ENCODE results near the gene MYL12A. TPM values are rescaled to one million over a fixed set of nuclear protein-coding genes. Genes with fewer than 3 reads are reported as not detected.

Gene MYL12A
- total RNA-seq, 4 donors from 2014 or later = 297 to 460 (median 380) TPM

- WGBS = 89% methylated on average over 7 of the region's 7 CpGs
- no peak overlapping the region for H3K4me3 ChIP-seq
- intact Hi-C loops (cut with DNase I) = no loop called here
- no peaks in the 10 kb centered on the region for H3K36me3 ChIP-seq
- H3K9me3 ChIP-seq = peaks cover 0 to 3% (median 0%) of the 10 kb centered on the region in 4 donors
- DNase-seq (ENCODE audit: extremely low spot score) = no peak
- TF ChIP-seq POLR2A (IDR thresholded peaks at IDR 0.05; ENCODE audit: low read depth) = no peak
- TF ChIP-seq POLR2AphosphoS5 (IDR thresholded peaks at IDR 0.05) = no peak
- no peak for TF ChIP-seq EP300 (IDR thresholded peaks at IDR 0.05)
- no peak for TF ChIP-seq CTCF (IDR thresholded peaks at IDR 0.05)
- H3K4me1 ChIP-seq = peaks cover 0 to 8% (median 6%) of the 10 kb centered on the region in 4 donors
- no peak overlapping the region for H3K27ac ChIP-seq (replicated peaks in 1 of 4)
- no peaks in the 10 kb centered on the region for H3K27me3 ChIP-seq
Observed at GRCh38 chr18:3286159-3286558, 38.6 kb downstream of the MYL12A start.

GRCh38 chr18:3293196-3293951 is 45.8 kb downstream of the MYL12A start:
- no peak for DNase-seq (ENCODE audit: extremely low spot score)
- H3K4me1 ChIP-seq = peaks cover 5 to 15% (median 12%) of the 10 kb centered on the region in 4 donors
- TF ChIP-seq EP300 (IDR thresholded peaks at IDR 0.05) (no peak), CTCF (IDR thresholded peaks at IDR 0.05) (no peak), POLR2A (IDR thresholded peaks at IDR 0.05; ENCODE audit: low read depth) (no peak), POLR2AphosphoS5 (IDR thresholded peaks at IDR 0.05) (no peak)
- 91% methylated on average over 2 of the region's 2 CpGs for WGBS
- H3K9me3 ChIP-seq = peaks cover 0 to 5% (median 0%) of the 10 kb centered on the region in 4 donors
- no peak overlapping the region for H3K4me3 ChIP-seq
- no peaks in the 10 kb centered on the region for H3K36me3 ChIP-seq
- H3K27ac ChIP-seq (replicated peaks in 1 of 4) = no peak overlapping the region
- no peaks in the 10 kb centered on the region for H3K27me3 ChIP-seq
- intact Hi-C loops (cut with DNase I) = no loop called here

- TF ChIP-seq EP300 (IDR thresholded peaks at IDR 0.05) = no peak
- no peak for TF ChIP-seq POLR2A (IDR thresholded peaks at IDR 0.05; ENCODE audit: low read depth)
- TF ChIP-seq POLR2AphosphoS5 (IDR thresholded peaks at IDR 0.05) = no peak
- no peak for TF ChIP-seq CTCF (IDR thresholded peaks at IDR 0.05)
- 69% methylated on average over 3 of the region's 3 CpGs for WGBS
- Histone ChIP-seq H3K27me3 (no peaks in the 10 kb centered on the region), H3K4me1 (peaks cover 5 to 15% (median 12%) of the 10 kb centered on the region in 4 donors), H3K27ac (replicated peaks in 1 of 4) (no peak overlapping the region), H3K9me3 (peaks cover 0 to 5% (median 0%) of the 10 kb centered on the region in 4 donors), H3K4me3 (no peak overlapping the region), H3K36me3 (no peaks in the 10 kb centered on the region)
- intact Hi-C loops (cut with DNase I) = no loop called here
- DNase-seq (ENCODE audit: extremely low spot score) = no peak
Observed at GRCh38 chr18:3294435-3295080, 47.0 kb downstream of the MYL12A start.

- TF ChIP-seq POLR2AphosphoS5 (IDR thresholded peaks at IDR 0.05) (peak; percentile 44 to 56), CTCF (IDR thresholded peaks at IDR 0.05) (peak in 2 of 3 experiments; percentile 34 to 36), POLR2A (IDR thresholded peaks at IDR 0.05; ENCODE audit: low read depth) (no peak), EP300 (IDR thresholded peaks at IDR 0.05) (no peak)
- Histone ChIP-seq H3K27me3 (no peaks in the 10 kb centered on the region), H3K9me3 (no peaks in the 10 kb centered on the region), H3K27ac (replicated peaks in 1 of 4) (peak overlapping the region in 2 of 4 donors; percentile 25 to 43), H3K36me3 (no peaks in the 10 kb centered on the region), H3K4me3 (peak overlapping the region; percentile 49 to 61 (median 54)), H3K4me1 (peaks cover 5 to 15% (median 12%) of the 10 kb centered on the region in 4 donors)
- peak; percentile 93 for DNase-seq (ENCODE audit: extremely low spot score)
- intact Hi-C loops (cut with DNase I) = no loop called here
- WGBS = 3% methylated on average over 13 of the region's 18 CpGs
Observed at GRCh38 chr18:3297025-3297984, 49.7 kb downstream of the MYL12A start.
